OCI-LY3 (cell line): ENCODE results near the gene VPS35L.

Experiments
- H2AFZ ChIP-seq: fragments of 200-600, 300-600 bp; shearing (Covaris generic); 2 replicates; pipeline ENCODE4 v1.6.0; 2014; ENCODE audit warnings: antibody characterized with exemption, low read depth, low read length
- H3K27ac ChIP-seq: fragments of 200-600, 300-600 bp; sonication (generic); 2 replicates; pipeline ENCODE4 v1.5.1; 2014; ENCODE audit warnings: mild to moderate bottlenecking, low read length, moderate library complexity, mixed read lengths
- H3K27me3 ChIP-seq: fragments of 200-600, 300-600 bp; sonication (generic); 2 replicates; pipeline ENCODE4 v1.6.1; 2014; ENCODE audit warnings: low read depth, low read length, mixed read lengths
- H3K36me3 ChIP-seq: fragments of 200-600, 300-600 bp; sonication (generic); replicated peaks from 2 replicates; pipeline ENCODE3; 2014; ENCODE audit warnings: low read depth, low read length, mixed read lengths
- H3K4me1 ChIP-seq: fragments of 300-600, 200-600 bp; sonication (generic); 2 replicates; pipeline ENCODE4 v1.6.1; 2014; ENCODE audit warnings: low read length, mixed read lengths
- H3K4me2 ChIP-seq: fragments of 200-600, 300-600 bp; sonication (generic); 2 replicates; pipeline ENCODE4 v1.6.1; 2014; ENCODE audit warnings: low read length, mixed read lengths
- H3K4me3 ChIP-seq: fragments of 300-600, 200-600 bp; sonication (generic); 2 replicates; pipeline ENCODE4 v1.5.1; 2014; ENCODE audit warnings: antibody characterized with exemption, mild to moderate bottlenecking, low read length, moderate library complexity
- H3K79me2 ChIP-seq: fragments of 300-600, 200-600 bp; shearing (Covaris generic); 2 replicates; pipeline ENCODE4 v1.6.1; 2014; ENCODE audit warnings: mild to moderate bottlenecking, low read length, mixed read lengths
- H3K9ac ChIP-seq: fragments of 300-600, 200-600 bp; shearing (Covaris generic); 2 replicates; pipeline ENCODE4 v1.6.0; 2014; ENCODE audit warnings: mild to moderate bottlenecking, low read length, moderate library complexity
- H3K9me3 ChIP-seq: fragments of 200-600, 300-600 bp; shearing (Covaris generic); 2 replicates; pipeline ENCODE4 v1.6.1; 2014; ENCODE audit warnings: low read length, mixed read lengths; ENCODE audit not compliant: insufficient read depth
- H4K20me1 ChIP-seq: fragments of 200-600, 300-600 bp; sonication (generic); 2 replicates; pipeline ENCODE4 v1.6.1; 2016; ENCODE audit warnings: low read length, mixed read lengths; ENCODE audit not compliant: insufficient read depth
- EZH2phosphoT487 ChIP-seq: fragments of 200-600 bp; shearing (Covaris generic); IDR thresholded peaks from 2 replicates; pipeline ENCODE4 v1.6.1; 2018; ENCODE audit warnings: antibody characterized with exemption, mixed run types, low read depth
- TF ChIP-seq, protein P1 (sequence below): fragments of 200-600, 300-600 bp; sonication (generic); IDR thresholded peaks from 2 replicates; pipeline ENCODE4 v1.5.1; 2014; ENCODE audit warnings: antibody characterized with exemption, low read length, low read depth

The VPS35L gene

DNA sequence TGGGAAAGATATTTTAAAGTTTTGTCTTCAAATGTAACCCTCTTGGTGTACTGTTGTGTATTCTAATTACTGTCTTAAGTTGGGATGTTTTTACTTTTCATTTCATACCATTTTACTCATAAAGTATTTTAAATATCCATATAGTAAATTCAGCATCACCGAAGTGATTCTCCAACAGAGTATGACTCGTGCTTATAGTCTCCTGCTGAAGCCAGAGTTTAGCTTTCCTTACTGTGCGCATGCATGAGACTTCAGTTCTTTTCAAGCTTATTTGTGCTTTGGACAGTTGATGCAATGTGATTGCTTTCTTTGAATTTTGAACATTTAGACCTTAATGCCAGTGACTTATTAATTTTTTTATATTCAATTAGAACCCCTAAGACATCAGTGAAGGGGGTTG lies 7.4 kb upstream of the VPS35L start:
- H3K4me2 ChIP-seq = no peak overlapping the region
- peaks cover 52% of the 10 kb centered on the region for H3K36me3 ChIP-seq
- TF ChIP-seq, protein P1, sequence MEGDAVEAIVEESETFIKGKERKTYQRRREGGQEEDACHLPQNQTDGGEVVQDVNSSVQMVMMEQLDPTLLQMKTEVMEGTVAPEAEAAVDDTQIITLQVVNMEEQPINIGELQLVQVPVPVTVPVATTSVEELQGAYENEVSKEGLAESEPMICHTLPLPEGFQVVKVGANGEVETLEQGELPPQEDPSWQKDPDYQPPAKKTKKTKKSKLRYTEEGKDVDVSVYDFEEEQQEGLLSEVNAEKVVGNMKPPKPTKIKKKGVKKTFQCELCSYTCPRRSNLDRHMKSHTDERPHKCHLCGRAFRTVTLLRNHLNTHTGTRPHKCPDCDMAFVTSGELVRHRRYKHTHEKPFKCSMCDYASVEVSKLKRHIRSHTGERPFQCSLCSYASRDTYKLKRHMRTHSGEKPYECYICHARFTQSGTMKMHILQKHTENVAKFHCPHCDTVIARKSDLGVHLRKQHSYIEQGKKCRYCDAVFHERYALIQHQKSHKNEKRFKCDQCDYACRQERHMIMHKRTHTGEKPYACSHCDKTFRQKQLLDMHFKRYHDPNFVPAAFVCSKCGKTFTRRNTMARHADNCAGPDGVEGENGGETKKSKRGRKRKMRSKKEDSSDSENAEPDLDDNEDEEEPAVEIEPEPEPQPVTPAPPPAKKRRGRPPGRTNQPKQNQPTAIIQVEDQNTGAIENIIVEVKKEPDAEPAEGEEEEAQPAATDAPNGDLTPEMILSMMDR = no peak
- no peak for TF ChIP-seq EZH2phosphoT487
- no peaks in the 10 kb centered on the region for H3K27me3 ChIP-seq
- no peaks in the 10 kb centered on the region for H3K4me1 ChIP-seq
- H3K9ac ChIP-seq = no peak overlapping the region
- no peak overlapping the region for H2AFZ ChIP-seq
- no peaks in the 10 kb centered on the region for H4K20me1 ChIP-seq
- no peak overlapping the region for H3K4me3 ChIP-seq
- no peaks in the 10 kb centered on the region for H3K79me2 ChIP-seq
- H3K27ac ChIP-seq = no peak overlapping the region
- no peaks in the 10 kb centered on the region for H3K9me3 ChIP-seq

DNA sequence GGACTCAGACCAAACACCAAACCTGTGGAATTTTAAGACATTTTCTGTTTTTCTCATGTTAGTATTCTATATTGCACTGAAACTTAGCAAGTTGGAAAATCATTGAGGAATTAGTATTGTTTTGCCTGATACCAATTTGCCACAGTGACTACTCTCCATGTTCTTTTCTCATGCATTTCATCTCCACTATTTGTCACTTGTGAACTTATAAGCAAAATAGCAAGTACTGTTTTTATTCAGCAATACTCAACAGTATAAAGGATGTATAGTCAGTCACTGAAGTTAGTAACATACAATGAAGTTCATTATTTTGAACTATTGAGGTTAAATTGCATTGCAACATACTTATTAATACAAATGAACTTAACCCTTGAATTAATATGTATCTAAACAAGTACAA lies 5.8 kb upstream of the VPS35L start:
- peaks cover 6% of the 10 kb centered on the region for H3K4me1 ChIP-seq
- no peaks in the 10 kb centered on the region for H4K20me1 ChIP-seq
- peaks cover 49% of the 10 kb centered on the region for H3K36me3 ChIP-seq
- TF ChIP-seq EZH2phosphoT487 = no peak
- TF ChIP-seq, protein P1 = no peak
- peaks cover 4% of the 10 kb centered on the region; the same call in 1 of the 2 replicates for H3K79me2 ChIP-seq
- no peak overlapping the region for H3K9ac ChIP-seq
- H3K27me3 ChIP-seq = no peaks in the 10 kb centered on the region
- H3K4me3 ChIP-seq = no peak overlapping the region
- no peak overlapping the region for H2AFZ ChIP-seq
- H3K27ac ChIP-seq = no peak overlapping the region
- H3K4me2 ChIP-seq = no peak overlapping the region
- H3K9me3 ChIP-seq = no peaks in the 10 kb centered on the region

DNA sequence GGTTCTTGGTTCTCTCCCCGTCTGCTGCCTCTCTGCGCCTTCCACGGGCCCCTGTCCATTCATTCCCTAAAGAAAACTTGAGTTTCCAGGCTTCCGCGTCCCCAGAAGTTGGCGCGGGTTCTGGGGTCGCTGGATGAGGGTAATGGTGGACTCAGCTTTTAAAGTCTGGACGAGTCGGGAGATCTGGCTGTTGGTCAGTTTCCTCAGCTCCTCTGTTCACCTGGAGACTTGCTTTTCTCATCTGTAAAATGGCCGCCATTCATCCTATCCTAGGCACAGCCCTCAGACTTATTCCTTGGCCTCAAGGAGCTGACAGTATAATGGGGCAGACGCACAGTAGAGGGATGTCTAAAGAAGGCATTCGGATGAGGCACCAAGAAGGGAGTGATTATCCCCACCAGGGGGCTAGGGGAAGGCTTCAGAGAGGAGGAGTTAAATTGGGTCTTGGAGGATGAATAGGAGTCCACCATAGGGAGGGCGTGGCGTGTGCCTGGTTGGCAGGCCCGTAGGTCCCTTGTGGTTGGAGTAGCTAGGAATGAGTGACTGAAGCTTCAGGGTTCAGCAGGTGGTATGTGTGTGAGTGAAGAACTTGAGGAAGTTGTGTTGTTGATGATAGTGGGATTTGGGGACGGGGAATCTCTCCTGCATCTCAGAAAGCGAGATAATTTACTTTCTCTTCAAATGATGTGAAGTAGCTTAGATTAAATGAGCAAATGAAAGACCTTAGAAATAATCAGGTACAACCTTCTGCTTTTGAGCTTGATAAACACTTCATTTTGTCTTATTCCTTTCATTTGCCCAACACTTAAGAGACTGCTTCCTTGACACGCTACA lies 652 bp downstream of the VPS35L start:
- Histone ChIP-seq H3K4me3 (peak overlapping the region; percentile 89), H2AFZ (peak overlapping the region; percentile 57), H3K27ac (peak overlapping the region; percentile 78)

DNA sequence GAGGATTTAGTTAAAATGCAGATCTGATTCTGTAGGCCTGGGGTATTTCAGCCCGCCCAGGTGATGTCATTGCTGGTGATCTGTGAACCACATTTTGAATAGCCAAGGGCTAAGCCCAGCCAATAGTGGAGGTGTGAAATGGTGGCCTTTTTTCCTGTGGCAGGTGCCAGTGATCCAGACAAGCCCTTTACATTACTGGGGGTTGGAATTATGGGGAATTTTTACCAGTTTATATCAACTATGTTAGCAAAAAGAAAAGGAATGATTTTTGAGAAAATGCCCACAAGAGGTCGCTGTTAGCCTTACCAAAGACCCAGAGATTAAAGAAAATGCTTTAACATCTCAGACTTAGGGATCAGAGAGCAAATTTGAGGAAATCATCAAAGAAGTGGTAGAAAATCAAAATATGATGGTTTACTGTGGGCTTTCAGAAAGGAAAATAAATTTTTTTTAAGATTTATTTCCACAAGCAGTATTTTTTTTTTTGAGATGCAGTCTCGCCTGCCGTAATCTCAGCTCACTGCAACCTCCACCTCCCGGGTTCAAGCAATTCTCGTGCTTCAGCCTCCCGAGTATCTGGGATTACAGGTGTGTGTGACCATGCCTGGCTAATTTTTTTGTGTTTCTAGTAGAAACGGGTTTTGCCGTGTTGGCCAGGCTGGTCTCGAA lies 3.9 kb downstream of the VPS35L start:
- no peak overlapping the region for H2AFZ ChIP-seq
- H3K27ac ChIP-seq = no peak overlapping the region
- H3K79me2 ChIP-seq = peaks cover 21% of the 10 kb centered on the region
- H3K4me3 ChIP-seq = no peak overlapping the region
- TF ChIP-seq, protein P1 = peak; percentile 82
- no peak for TF ChIP-seq EZH2phosphoT487
- H4K20me1 ChIP-seq = no peaks in the 10 kb centered on the region
- peaks cover 13% of the 10 kb centered on the region for H3K36me3 ChIP-seq
- H3K27me3 ChIP-seq = no peaks in the 10 kb centered on the region
- peaks cover 9% of the 10 kb centered on the region for H3K4me1 ChIP-seq
- H3K9me3 ChIP-seq = no peaks in the 10 kb centered on the region
- H3K4me2 ChIP-seq = no peak overlapping the region
- no peak overlapping the region for H3K9ac ChIP-seq

More for the DNA sequence above, 652 bp downstream of the VPS35L start:
- no peaks in the 10 kb centered on the region for H3K9me3 ChIP-seq
- H3K27me3 ChIP-seq = no peaks in the 10 kb centered on the region
- peaks cover 20% of the 10 kb centered on the region for H3K79me2 ChIP-seq
- H3K36me3 ChIP-seq = peaks cover 13% of the 10 kb centered on the region
- H3K9ac ChIP-seq = peak overlapping the region; percentile 87
- peaks cover 14% of the 10 kb centered on the region for H3K4me1 ChIP-seq
- TF ChIP-seq EZH2phosphoT487 = no peak
- H4K20me1 ChIP-seq = no peaks in the 10 kb centered on the region
- H3K4me2 ChIP-seq = peak overlapping the region; percentile 78
